GM23338 (cell line): ENCODE data around the gene COG2. TPM values are rescaled to one million over a fixed set of nuclear protein-coding genes. Genes with fewer than 3 reads are reported as not detected.

ENCODE experiments used
- ATAC-seq: fragments of 200-7000 bp; cut with Tn5 transposase; 3 replicates; pipeline ENCODE4 v1.9.1; 2020
- DNase-seq: peaks from one replicate; pipeline ENCODE4 v3.0.0-alpha.2; 2015; ENCODE audit warnings: low spot score
- H2AFZ ChIP-seq: fragments of 200-600 bp; sonication (generic); 2 replicates; pipeline ENCODE4 v1.8.0; 2016; ENCODE audit warnings: antibody characterized with exemption, mild to moderate bottlenecking, moderate library complexity
- H3F3A ChIP-seq: fragments of 200-600 bp; sonication (generic); replicated peaks from 2 replicates; pipeline ENCODE4 v1.8.0; 2017; ENCODE audit warnings: antibody characterized with exemption, mixed run types, low read depth
- H3K27ac ChIP-seq: fragments of 200-600 bp; sonication (generic); 2 replicates; pipeline ENCODE4 v1.6.1; 2016; ENCODE audit warnings: low read depth
- H3K27me3 ChIP-seq: fragments of 200-600 bp; sonication (generic); 2 replicates; pipeline ENCODE4 v1.8.0; 2016; ENCODE audit warnings: mild to moderate bottlenecking, mixed run types, moderate library complexity; ENCODE audit not compliant: insufficient read depth
- H3K36me3 ChIP-seq: fragments of 200-600 bp; sonication (generic); 2 replicates; pipeline ENCODE4 v1.8.0; 2016; ENCODE audit warnings: mild to moderate bottlenecking; ENCODE audit not compliant: insufficient read depth
- H3K4me1 ChIP-seq: fragments of 200-600 bp; sonication (generic); 2 replicates; pipeline ENCODE4 v1.8.0; 2016; ENCODE audit warnings: mild to moderate bottlenecking, moderate library complexity; ENCODE audit not compliant: insufficient read depth
- H3K4me2 ChIP-seq: fragments of 200-600 bp; sonication (generic); 2 replicates; pipeline ENCODE4 v1.7.1; 2017; ENCODE audit warnings: mixed run types
- H3K4me3 ChIP-seq: fragments of 200-600 bp; sonication (generic); 2 replicates; pipeline ENCODE4 v1.6.1; 2016; ENCODE audit warnings: mixed run types
- H3K79me2 ChIP-seq: fragments of 200-600 bp; sonication (generic); replicated peaks from 2 replicates; pipeline ENCODE4 v1.8.0; 2017; ENCODE audit warnings: mild to moderate bottlenecking; ENCODE audit not compliant: insufficient read depth
- H3K9me2 ChIP-seq: fragments of 200-600 bp; sonication (generic); 2 replicates; pipeline ENCODE4 v1.8.0; 2017; ENCODE audit not compliant: insufficient read depth
- H4K20me1 ChIP-seq: fragments of 200-600 bp; sonication (generic); replicated peaks from 2 replicates; pipeline ENCODE4 v1.8.0; 2017; ENCODE audit warnings: mild to moderate bottlenecking; ENCODE audit not compliant: insufficient read depth
- H3K27ac Mint-ChIP-seq: 2 replicates; pipeline ENCODE4 v1.8.0; 2020; ENCODE audit warnings: inconsistent platforms, mild to moderate bottlenecking, moderate library complexity, mixed read lengths
- H3K27me3 Mint-ChIP-seq: 3 replicates; pipeline ENCODE4 v1.8.0; 2022; ENCODE audit warnings: low read depth, mild to moderate bottlenecking, moderate library complexity, mixed read lengths, inconsistent platforms; ENCODE audit not compliant: insufficient read depth, poor library complexity
- H3K36me3 Mint-ChIP-seq: 3 replicates; pipeline ENCODE4 v1.8.0; 2021; ENCODE audit warnings: low read depth, mild to moderate bottlenecking, inconsistent platforms, moderate library complexity, mixed read lengths
- H3K4me1 Mint-ChIP-seq: 3 replicates; pipeline ENCODE4 v1.8.0; 2020; ENCODE audit warnings: mild to moderate bottlenecking, inconsistent platforms, mixed read lengths
- H3K4me3 Mint-ChIP-seq: 3 replicates; pipeline ENCODE4 v1.8.0; 2021; ENCODE audit warnings: moderate library complexity, mild to moderate bottlenecking, inconsistent platforms, mixed read lengths
- H3K9me3 Mint-ChIP-seq: 3 replicates; pipeline ENCODE4 v1.8.0; 2020; ENCODE audit warnings: moderate library complexity, mild to moderate bottlenecking, inconsistent platforms, mixed read lengths
- CREB1 ChIP-seq: fragments of 250-450 bp; sonication (Bioruptor Pico); IDR thresholded peaks from 2 replicates; pipeline ENCODE4 v1.5.0; 2020; ENCODE audit warnings: low read depth, mild to moderate bottlenecking, moderate library complexity
- EZH2 ChIP-seq: fragments of 200-600 bp; sonication (generic); IDR thresholded peaks from one replicate; pipeline ENCODE4 v1.8.0; 2017; ENCODE audit warnings: antibody characterized with exemption, mild to moderate bottlenecking, low read depth; ENCODE audit not compliant: unreplicated experiment
- EZH2phosphoT487 ChIP-seq: fragments of 200-600 bp; sonication (generic); IDR thresholded peaks from one replicate; pipeline ENCODE4 v1.8.1; 2018; ENCODE audit warnings: antibody characterized with exemption; ENCODE audit not compliant: unreplicated experiment
- POLR2AphosphoS5 ChIP-seq: IDR thresholded peaks from 2 replicates; pipeline ENCODE4 v1.6.1; 2016; ENCODE audit warnings: antibody characterized with exemption, low read depth
- STAT1 ChIP-seq: IDR thresholded peaks from one replicate; pipeline ENCODE4 v1.6.1; 2016; ENCODE audit warnings: antibody characterized with exemption; ENCODE audit not compliant: unreplicated experiment
- ZNF114 ChIP-seq: fragments of 250-450 bp; sonication (Bioruptor Pico); IDR thresholded peaks from 2 replicates; pipeline ENCODE4 v1.5.0; 2020; ENCODE audit warnings: mild to moderate bottlenecking, moderate library complexity
- polyA plus RNA-seq: library from polyadenylated mRNA; unstranded; fragments of >200 nt; fragmentation: Nextera tagmentation; extraction: Ambion mirVana; gene quantifications from 2 replicates; pipeline ENCODE4 v1.2.1, GENCODE V29; 2016
- total RNA-seq: library from RNA; depleted of rRNA; stranded (reverse); fragments of >200 nt; shearing (Covaris generic); gene quantifications from 2 replicates; pipeline ENCODE4 v1.2.3, GENCODE V29; 2014
- TF ChIP-seq, protein P1 (sequence below): fragments of 250-450 bp; sonication (Bioruptor Pico); IDR thresholded peaks from 2 replicates; pipeline ENCODE4 v1.5.0; 2020; ENCODE audit warnings: mild to moderate bottlenecking, moderate library complexity
- TF ChIP-seq, protein P2 (sequence below): IDR thresholded peaks from one replicate; pipeline ENCODE4 v1.6.1; 2018; ENCODE audit warnings: antibody characterized with exemption; ENCODE audit not compliant: unreplicated experiment
- TF ChIP-seq, protein P3 (sequence below), 2 experiments: fragments of 200-600 bp in 1 of 2; sonication (generic) in 1 of 2; conservative IDR thresholded peaks; 2 replicates each; pipeline versions ENCODE4 v1.5.1 to v1.6.1; 2016 to 2017; ENCODE audit warnings: antibody characterized with exemption in 2 of 2, low read depth in 2 of 2, mild to moderate bottlenecking in 2 of 2, moderate library complexity in 1 of 2
- TF ChIP-seq, protein P4 (sequence below): IDR thresholded peaks from 2 replicates; pipeline ENCODE4 v1.6.1; 2016; ENCODE audit warnings: antibody characterized with exemption

The COG2 gene
- total and polyA plus RNA-seq, 2 experiments from 2014 or later, result 35.8 to 38.5 TPM

DNA sequence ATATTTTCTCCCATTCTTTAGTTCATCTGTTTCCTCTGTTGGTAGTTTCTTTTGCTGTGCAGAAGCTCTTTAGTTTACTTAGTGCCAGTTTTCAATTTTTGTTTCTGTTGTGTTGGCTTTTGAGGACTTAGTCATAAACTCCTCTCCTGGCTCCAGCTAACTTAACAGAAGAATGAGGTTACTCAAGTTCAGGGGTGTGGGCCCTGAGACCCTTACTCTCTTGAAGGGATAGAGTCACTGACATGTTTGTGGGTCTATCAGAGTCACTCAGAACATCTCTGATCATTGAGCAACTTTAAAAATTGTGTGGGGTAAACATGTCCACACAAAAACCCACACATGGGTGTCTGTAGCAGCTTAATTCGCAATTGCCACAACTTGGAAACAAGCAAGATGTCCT, 57.4 kb downstream of the COG2 start:
- ATAC-seq (no peak), DNase-seq (no peak)
- no peaks in the 10 kb centered on the region for H3K4me1 ChIP-seq
- H3K27me3 ChIP-seq, result no peaks in the 10 kb centered on the region
- H3F3A ChIP-seq, result no peaks in the 10 kb centered on the region
- Mint-ChIP-seq H3K4me3 (no peak overlapping the region), H3K9me3 (no peaks in the 10 kb centered on the region), H3K27ac (no peak overlapping the region), H3K27me3 (peaks cover 6% of the 10 kb centered on the region), H3K36me3 (no peaks in the 10 kb centered on the region), H3K4me1 (peaks cover 9% of the 10 kb centered on the region)
- H3K27ac ChIP-seq, result no peak overlapping the region
- no peak overlapping the region for H2AFZ ChIP-seq
- H3K9me2 ChIP-seq, result no peaks in the 10 kb centered on the region
- TF ChIP-seq EZH2 (no peak), EZH2phosphoT487 (no peak), POLR2AphosphoS5 (no peak), CREB1 (CRISPR knock-in tag) (no peak), STAT1 (no peak), ZNF114 (CRISPR knock-in tag) (no peak)
- TF ChIP-seq, protein P1, sequence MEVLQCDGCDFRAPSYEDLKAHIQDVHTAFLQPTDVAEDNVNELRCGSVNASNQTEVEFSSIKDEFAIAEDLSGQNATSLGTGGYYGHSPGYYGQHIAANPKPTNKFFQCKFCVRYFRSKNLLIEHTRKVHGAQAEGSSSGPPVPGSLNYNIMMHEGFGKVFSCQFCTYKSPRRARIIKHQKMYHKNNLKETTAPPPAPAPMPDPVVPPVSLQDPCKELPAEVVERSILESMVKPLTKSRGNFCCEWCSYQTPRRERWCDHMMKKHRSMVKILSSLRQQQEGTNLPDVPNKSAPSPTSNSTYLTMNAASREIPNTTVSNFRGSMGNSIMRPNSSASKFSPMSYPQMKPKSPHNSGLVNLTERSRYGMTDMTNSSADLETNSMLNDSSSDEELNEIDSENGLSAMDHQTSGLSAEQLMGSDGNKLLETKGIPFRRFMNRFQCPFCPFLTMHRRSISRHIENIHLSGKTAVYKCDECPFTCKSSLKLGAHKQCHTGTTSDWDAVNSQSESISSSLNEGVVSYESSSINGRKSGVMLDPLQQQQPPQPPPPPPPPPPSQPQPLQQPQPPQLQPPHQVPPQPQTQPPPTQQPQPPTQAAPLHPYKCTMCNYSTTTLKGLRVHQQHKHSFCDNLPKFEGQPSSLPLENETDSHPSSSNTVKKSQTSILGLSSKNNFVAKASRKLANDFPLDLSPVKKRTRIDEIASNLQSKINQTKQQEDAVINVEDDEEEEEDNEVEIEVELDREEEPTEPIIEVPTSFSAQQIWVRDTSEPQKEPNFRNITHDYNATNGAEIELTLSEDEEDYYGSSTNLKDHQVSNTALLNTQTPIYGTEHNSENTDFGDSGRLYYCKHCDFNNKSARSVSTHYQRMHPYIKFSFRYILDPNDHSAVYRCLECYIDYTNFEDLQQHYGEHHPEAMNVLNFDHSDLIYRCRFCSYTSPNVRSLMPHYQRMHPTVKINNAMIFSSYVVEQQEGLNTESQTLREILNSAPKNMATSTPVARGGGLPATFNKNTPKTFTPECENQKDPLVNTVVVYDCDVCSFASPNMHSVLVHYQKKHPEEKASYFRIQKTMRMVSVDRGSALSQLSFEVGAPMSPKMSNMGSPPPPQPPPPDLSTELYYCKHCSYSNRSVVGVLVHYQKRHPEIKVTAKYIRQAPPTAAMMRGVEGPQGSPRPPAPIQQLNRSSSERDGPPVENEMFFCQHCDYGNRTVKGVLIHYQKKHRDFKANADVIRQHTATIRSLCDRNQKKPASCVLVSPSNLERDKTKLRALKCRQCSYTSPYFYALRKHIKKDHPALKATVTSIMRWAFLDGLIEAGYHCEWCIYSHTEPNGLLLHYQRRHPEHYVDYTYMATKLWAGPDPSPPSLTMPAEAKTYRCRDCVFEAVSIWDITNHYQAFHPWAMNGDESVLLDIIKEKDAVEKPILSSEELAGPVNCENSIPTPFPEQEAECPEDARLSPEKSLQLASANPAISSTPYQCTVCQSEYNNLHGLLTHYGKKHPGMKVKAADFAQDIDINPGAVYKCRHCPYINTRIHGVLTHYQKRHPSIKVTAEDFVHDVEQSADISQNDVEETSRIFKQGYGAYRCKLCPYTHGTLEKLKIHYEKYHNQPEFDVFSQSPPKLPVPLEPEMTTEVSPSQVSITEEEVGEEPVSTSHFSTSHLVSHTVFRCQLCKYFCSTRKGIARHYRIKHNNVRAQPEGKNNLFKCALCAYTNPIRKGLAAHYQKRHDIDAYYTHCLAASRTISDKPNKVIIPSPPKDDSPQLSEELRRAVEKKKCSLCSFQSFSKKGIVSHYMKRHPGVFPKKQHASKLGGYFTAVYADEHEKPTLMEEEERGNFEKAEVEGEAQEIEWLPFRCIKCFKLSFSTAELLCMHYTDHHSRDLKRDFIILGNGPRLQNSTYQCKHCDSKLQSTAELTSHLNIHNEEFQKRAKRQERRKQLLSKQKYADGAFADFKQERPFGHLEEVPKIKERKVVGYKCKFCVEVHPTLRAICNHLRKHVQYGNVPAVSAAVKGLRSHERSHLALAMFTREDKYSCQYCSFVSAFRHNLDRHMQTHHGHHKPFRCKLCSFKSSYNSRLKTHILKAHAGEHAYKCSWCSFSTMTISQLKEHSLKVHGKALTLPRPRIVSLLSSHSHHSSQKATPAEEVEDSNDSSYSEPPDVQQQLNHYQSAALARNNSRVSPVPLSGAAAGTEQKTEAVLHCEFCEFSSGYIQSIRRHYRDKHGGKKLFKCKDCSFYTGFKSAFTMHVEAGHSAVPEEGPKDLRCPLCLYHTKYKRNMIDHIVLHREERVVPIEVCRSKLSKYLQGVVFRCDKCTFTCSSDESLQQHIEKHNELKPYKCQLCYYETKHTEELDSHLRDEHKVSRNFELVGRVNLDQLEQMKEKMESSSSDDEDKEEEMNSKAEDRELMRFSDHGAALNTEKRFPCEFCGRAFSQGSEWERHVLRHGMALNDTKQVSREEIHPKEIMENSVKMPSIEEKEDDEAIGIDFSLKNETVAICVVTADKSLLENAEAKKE (CRISPR knock-in tag), result no peak
- TF ChIP-seq, protein P2, sequence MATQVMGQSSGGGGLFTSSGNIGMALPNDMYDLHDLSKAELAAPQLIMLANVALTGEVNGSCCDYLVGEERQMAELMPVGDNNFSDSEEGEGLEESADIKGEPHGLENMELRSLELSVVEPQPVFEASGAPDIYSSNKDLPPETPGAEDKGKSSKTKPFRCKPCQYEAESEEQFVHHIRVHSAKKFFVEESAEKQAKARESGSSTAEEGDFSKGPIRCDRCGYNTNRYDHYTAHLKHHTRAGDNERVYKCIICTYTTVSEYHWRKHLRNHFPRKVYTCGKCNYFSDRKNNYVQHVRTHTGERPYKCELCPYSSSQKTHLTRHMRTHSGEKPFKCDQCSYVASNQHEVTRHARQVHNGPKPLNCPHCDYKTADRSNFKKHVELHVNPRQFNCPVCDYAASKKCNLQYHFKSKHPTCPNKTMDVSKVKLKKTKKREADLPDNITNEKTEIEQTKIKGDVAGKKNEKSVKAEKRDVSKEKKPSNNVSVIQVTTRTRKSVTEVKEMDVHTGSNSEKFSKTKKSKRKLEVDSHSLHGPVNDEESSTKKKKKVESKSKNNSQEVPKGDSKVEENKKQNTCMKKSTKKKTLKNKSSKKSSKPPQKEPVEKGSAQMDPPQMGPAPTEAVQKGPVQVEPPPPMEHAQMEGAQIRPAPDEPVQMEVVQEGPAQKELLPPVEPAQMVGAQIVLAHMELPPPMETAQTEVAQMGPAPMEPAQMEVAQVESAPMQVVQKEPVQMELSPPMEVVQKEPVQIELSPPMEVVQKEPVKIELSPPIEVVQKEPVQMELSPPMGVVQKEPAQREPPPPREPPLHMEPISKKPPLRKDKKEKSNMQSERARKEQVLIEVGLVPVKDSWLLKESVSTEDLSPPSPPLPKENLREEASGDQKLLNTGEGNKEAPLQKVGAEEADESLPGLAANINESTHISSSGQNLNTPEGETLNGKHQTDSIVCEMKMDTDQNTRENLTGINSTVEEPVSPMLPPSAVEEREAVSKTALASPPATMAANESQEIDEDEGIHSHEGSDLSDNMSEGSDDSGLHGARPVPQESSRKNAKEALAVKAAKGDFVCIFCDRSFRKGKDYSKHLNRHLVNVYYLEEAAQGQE, result no peak
- TF ChIP-seq, protein P3, sequence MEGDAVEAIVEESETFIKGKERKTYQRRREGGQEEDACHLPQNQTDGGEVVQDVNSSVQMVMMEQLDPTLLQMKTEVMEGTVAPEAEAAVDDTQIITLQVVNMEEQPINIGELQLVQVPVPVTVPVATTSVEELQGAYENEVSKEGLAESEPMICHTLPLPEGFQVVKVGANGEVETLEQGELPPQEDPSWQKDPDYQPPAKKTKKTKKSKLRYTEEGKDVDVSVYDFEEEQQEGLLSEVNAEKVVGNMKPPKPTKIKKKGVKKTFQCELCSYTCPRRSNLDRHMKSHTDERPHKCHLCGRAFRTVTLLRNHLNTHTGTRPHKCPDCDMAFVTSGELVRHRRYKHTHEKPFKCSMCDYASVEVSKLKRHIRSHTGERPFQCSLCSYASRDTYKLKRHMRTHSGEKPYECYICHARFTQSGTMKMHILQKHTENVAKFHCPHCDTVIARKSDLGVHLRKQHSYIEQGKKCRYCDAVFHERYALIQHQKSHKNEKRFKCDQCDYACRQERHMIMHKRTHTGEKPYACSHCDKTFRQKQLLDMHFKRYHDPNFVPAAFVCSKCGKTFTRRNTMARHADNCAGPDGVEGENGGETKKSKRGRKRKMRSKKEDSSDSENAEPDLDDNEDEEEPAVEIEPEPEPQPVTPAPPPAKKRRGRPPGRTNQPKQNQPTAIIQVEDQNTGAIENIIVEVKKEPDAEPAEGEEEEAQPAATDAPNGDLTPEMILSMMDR (conservative IDR thresholded peaks at IDR 0.05; ENCODE audit: low read depth in 2 of 2), result no peak
- TF ChIP-seq, protein P4, sequence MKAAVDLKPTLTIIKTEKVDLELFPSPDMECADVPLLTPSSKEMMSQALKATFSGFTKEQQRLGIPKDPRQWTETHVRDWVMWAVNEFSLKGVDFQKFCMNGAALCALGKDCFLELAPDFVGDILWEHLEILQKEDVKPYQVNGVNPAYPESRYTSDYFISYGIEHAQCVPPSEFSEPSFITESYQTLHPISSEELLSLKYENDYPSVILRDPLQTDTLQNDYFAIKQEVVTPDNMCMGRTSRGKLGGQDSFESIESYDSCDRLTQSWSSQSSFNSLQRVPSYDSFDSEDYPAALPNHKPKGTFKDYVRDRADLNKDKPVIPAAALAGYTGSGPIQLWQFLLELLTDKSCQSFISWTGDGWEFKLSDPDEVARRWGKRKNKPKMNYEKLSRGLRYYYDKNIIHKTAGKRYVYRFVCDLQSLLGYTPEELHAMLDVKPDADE, result no peak
- no peaks in the 10 kb centered on the region for H4K20me1 ChIP-seq
- no peak overlapping the region for H3K4me3 ChIP-seq
- no peaks in the 10 kb centered on the region for H3K36me3 ChIP-seq
- H3K79me2 ChIP-seq, result no peaks in the 10 kb centered on the region
- no peak overlapping the region for H3K4me2 ChIP-seq
